ENCODE measurements around the gene NABP2. TPM values are rescaled to one million over a fixed set of nuclear protein-coding genes. Genes with fewer than 3 reads are reported as not detected.

The NABP2 gene
- total and polyA plus RNA-seq, 2 donors (not counting 1 experiment from before 2014, with no cell fraction given) = 14.9 to 16.1 TPM

GRCh38 chr12:56222531-56222895, 1.6 kb upstream of the NABP2 start:
- intact Hi-C loops (cut with micrococcal nuclease) = no loop called here
- H3K4me1 Mint-ChIP-seq = peaks cover 49% of the 10 kb centered on the region
- Histone ChIP-seq H3K9me3 (ENCODE audit: control extremely low read depth in 1 of 3, control insufficient read depth in 2 of 3, insufficient read depth in 1 of 3, low read length in 2 of 3) (no peaks in the 10 kb centered on the region), H3K4me1 (ENCODE audit: control insufficient read depth in 2 of 2, insufficient read depth in 2 of 2, low read length in 2 of 2) (peaks cover 26 to 48% of the 10 kb centered on the region in 2 donors), H3K9ac (ENCODE audit: low read length) (peak overlapping the region; percentile 99), H3K27ac (ENCODE audit: low read length in 2 of 2) (peak overlapping the region; percentile 73 to 99), H3K27me3 (replicated peaks in 1 of 4; ENCODE audit: control extremely low read depth in 1 of 4, control insufficient read depth in 3 of 4, insufficient read depth in 4 of 4, low read length in 3 of 4) (no peaks in the 10 kb centered on the region), H3K79me2 (ENCODE audit: control insufficient read depth, insufficient read depth, low read length) (peaks cover 50% of the 10 kb centered on the region), H2AFZ (ENCODE audit: insufficient read depth, low read depth, low read length, poor library complexity, severe bottlenecking) (peak overlapping the region; percentile 83), H3K4me3 (ENCODE audit: control extremely low read depth in 1 of 5, extremely low read depth in 1 of 5, insufficient read depth in 1 of 5, low read depth in 2 of 5, low read length in 4 of 5) (peak overlapping the region; percentile 56 to 100 (median 99)), H3K36me3 (replicated peaks in 1 of 2; ENCODE audit: control extremely low read depth in 1 of 2, control insufficient read depth in 1 of 2, extremely low read depth in 1 of 2, insufficient read depth in 2 of 2, low read length in 1 of 2) (no peaks in the 10 kb centered on the region), H4K20me1 (ENCODE audit: control insufficient read depth, insufficient read depth, low read length, poor library complexity, severe bottlenecking) (peaks cover 16% of the 10 kb centered on the region), H3K4me2 (replicated peaks; ENCODE audit: low read depth, low read length, poor library complexity, severe bottlenecking) (peak overlapping the region; percentile 98)
- H3K4me3 Mint-ChIP-seq = peak overlapping the region; percentile 100
- peak overlapping the region; percentile 100 for H3K27ac Mint-ChIP-seq
- no peaks in the 10 kb centered on the region for H3K9me3 Mint-ChIP-seq (ENCODE audit: insufficient read depth)
- CTCF ChIA-PET = interaction anchor here (0.7 to 4.6 kb wide), 23 partner anchors 9 to 484 kb away, joined by 3 to 126 read pairs (median 6); partner anchors contain the start of genes ANKRD52, COQ10A, ESYT1 and SMARCC2
- WGBS (ENCODE audit: insufficient coverage) = no CpG with 5 or more reads among the region's 4 CpGs
- POLR2A ChIA-PET = interaction anchor here (0.6 to 4.1 kb wide), 18 partner anchors 15 to 906 kb away, joined by 3 to 65 read pairs (median 4); partner anchors contain the start of genes ANKRD52, CNPY2, COQ10A and ESYT1
- ATAC-seq (ENCODE audit: low read depth) (no peak), DNase-seq (no peak)
- no peak for TF ChIP-seq CTCF (IDR thresholded peaks at IDR 0.05)
- TF ChIP-seq EZH2 (IDR thresholded peaks at IDR 0.05; ENCODE audit: borderline replicate concordance, insufficient read depth, low read depth, low read length, poor library complexity, severe bottlenecking) = no peak
- H3K27me3 Mint-ChIP-seq = no peaks in the 10 kb centered on the region

GRCh38 chr12:56223571-56224101, 506 bp upstream of the NABP2 start:
- ATAC-seq (ENCODE audit: low read depth) (no peak), DNase-seq (no peak)
- Mint-ChIP-seq H3K9me3 (ENCODE audit: insufficient read depth) (no peaks in the 10 kb centered on the region), H3K27ac (peak overlapping the region; percentile 87), H3K4me1 (peaks cover 47% of the 10 kb centered on the region), H3K27me3 (no peaks in the 10 kb centered on the region), H3K4me3 (peak overlapping the region; percentile 100)
- H3K27me3 ChIP-seq (replicated peaks in 1 of 4; ENCODE audit: control extremely low read depth in 1 of 4, control insufficient read depth in 3 of 4, insufficient read depth in 4 of 4, low read length in 3 of 4) = no peaks in the 10 kb centered on the region
- H3K4me2 ChIP-seq (replicated peaks; ENCODE audit: low read depth, low read length, poor library complexity, severe bottlenecking) = peak overlapping the region; percentile 82
- no peak for TF ChIP-seq EZH2 (IDR thresholded peaks at IDR 0.05; ENCODE audit: borderline replicate concordance, insufficient read depth, low read depth, low read length, poor library complexity, severe bottlenecking)
- no peak for TF ChIP-seq CTCF (IDR thresholded peaks at IDR 0.05)
- no peaks in the 10 kb centered on the region for H3K9me3 ChIP-seq (ENCODE audit: control extremely low read depth in 1 of 3, control insufficient read depth in 2 of 3, insufficient read depth in 1 of 3, low read length in 2 of 3)
- CTCF ChIA-PET = interaction anchor here (0.6 to 4.6 kb wide), 10 partner anchors 17 to 277 kb away, joined by 3 to 126 read pairs (median 10); partner anchors contain the start of genes ESYT1, SMARCC2 and ZC3H10
- H2AFZ ChIP-seq (ENCODE audit: insufficient read depth, low read depth, low read length, poor library complexity, severe bottlenecking) = peak overlapping the region; percentile 90
- H3K79me2 ChIP-seq (ENCODE audit: control insufficient read depth, insufficient read depth, low read length) = peaks cover 39% of the 10 kb centered on the region
- H3K4me3 ChIP-seq (ENCODE audit: control extremely low read depth in 1 of 5, extremely low read depth in 1 of 5, insufficient read depth in 1 of 5, low read depth in 2 of 5, low read length in 4 of 5) = peak overlapping the region; percentile 41 to 71 (median 62)
- H3K27ac ChIP-seq (ENCODE audit: low read length in 2 of 2) = peak overlapping the region; percentile 53 to 79
- intact Hi-C loops (cut with micrococcal nuclease) = loop anchor here (1.0 kb wide), 8 partner anchors 17 to 241 kb away; partner anchors contain the start of genes ANKRD52, COQ10A and CS
- POLR2A ChIA-PET = interaction anchor here (0.7 to 4.1 kb wide), 4 partner anchors 16 to 226 kb away, joined by 3 to 65 read pairs (median 22); partner anchors contain the start of genes SMARCC2 and ZC3H10
- H3K4me1 ChIP-seq (ENCODE audit: control insufficient read depth in 2 of 2, insufficient read depth in 2 of 2, low read length in 2 of 2) = peaks cover 26 to 48% of the 10 kb centered on the region in 2 donors
- H3K36me3 ChIP-seq (replicated peaks in 1 of 2; ENCODE audit: control extremely low read depth in 1 of 2, control insufficient read depth in 1 of 2, extremely low read depth in 1 of 2, insufficient read depth in 2 of 2, low read length in 1 of 2) = no peaks in the 10 kb centered on the region
- H3K9ac ChIP-seq (ENCODE audit: low read length) = peak overlapping the region; percentile 68
- 17% methylated on average over 5 of the region's 15 CpGs for WGBS (ENCODE audit: insufficient coverage)
- peaks cover 8% of the 10 kb centered on the region for H4K20me1 ChIP-seq (ENCODE audit: control insufficient read depth, insufficient read depth, low read length, poor library complexity, severe bottlenecking)

Data from B cell (primary cell).